DMS53 treated with DMSO at 0.1 percent for 48 hours (cell line): ENCODE measurements around the gene BTBD9.
A peak's percentile ranks its signal among the peaks of the same experiment; 100 is the strongest.

Experiments used
- DNase-seq: peaks from one replicate; lab custom pipeline; 2025; ENCODE audit not compliant: unreplicated experiment; lab: John Stamatoyannopoulos, UW

The BTBD9 gene

DNA sequence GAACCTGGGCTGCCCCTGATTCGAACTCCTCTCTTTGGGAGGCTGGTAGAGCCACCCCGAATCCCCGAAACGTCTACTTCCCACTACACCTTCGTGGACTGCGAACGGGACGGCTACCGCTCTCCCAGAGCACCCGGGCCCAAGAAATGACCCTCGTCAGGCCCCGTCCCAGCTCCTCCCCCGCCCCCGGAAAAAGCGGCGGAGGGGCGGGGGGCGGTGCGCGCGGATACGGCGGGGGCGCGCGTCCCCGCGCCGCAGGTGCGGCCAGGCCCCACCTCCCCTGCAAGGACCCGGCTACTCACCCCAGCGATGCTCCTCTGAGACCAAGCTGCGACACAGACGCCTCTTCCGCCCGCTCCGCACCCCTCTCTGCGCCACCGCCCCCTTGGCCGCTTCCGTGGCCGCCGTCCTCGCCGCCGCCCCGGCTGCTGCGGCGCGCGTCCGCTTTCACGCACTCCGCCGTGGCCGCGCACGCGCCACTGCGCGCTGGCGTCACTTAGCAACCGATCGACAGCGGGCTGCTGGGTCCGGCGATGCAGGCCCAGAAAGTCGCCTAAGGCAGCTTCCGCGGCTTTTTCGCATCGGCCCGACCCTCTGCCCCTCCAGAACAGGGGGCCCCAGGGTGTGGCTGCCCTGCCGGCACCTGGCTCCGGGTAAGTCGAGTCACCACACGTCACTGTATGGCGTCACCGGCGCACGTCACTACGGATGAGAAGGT is at the start of gene BTBD9:
Gene BTBD9 (minus strand): TSS at position 432 of the 718 bp plus-strand sequence.
- DNase-seq = peak; percentile 70

GRCh38 chr6:38688579-38689087 is 48.9 kb upstream of the BTBD9 start:
- no peak for DNase-seq

DNA sequence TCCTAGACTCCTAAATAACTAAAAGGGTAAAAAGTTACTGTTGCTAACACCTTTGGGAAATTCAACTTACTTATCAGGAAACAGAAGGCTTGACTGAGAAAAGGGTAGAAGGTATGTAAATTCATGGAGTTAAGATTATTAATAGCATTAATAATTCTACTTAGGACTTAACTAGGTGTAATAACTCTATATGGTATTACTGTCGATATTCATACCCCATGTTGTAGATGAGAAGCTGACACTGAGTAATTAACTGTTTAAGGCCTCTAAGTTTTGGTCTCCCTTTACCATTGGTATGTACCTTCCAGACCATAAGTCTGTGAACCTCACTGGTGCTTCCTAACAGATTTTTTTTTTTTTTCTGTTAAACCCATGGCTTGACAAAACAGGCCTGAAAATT is 47.8 kb upstream of the BTBD9 start:
- DNase-seq = no peak

DNA sequence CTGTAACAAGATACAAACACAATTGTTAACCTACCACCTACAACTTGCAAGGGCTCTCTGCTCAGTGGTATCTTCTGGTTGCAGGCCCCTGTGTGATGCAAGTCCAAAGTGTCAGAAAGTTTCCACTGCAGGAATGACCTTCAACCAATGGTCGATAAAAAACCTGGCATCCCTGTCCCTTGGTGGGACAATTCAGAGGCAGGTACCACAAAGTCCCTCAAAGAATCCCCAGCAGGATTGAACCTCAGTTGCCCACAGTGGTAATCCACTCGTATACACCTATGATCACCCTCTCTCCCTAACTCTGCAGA is 47.3 kb upstream of the BTBD9 start:
- DNase-seq = no peak

GRCh38 chr6:38686270-38687042 is 46.7 kb upstream of the BTBD9 start:
- no peak for DNase-seq

DNA sequence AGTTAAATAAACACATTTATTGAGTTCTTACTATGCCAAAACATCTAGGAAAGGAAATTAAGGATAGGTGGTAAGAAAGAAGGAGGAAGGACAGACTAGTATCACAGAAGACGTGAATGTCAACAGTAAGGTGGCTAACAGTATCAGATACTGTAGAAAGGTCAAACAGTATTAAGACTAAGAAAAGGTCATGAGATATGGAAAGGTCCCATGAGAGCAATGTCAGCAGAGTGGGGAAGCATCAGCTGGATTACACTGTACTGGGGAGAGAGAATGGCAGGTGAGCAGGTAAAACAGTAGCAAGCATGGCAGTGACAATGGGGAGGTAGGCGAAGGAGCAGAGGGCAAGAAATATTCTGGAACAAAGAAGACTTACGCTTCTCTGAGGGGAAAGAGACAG is 45.2 kb upstream of the BTBD9 start:
- DNase-seq = no peak

DNA sequence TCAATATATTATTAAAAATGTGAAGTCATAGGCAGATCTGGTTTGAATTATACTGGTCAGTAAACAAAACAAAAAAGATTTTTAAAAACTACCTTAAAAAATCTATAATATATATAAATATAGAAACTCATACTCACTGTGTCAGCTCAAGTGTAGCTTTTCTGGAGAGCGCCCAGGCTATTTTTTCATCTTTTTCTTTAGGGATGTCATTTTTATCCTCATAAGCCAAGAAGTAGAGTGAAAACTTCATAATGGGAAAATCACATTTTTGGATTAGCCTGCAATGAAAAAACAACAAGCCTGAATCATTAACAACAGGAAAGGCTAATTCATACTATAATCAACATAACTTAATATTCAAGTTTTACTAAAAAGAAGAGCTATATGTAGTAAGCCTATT is 44.5 kb upstream of the BTBD9 start:
- DNase-seq = no peak

DNA sequence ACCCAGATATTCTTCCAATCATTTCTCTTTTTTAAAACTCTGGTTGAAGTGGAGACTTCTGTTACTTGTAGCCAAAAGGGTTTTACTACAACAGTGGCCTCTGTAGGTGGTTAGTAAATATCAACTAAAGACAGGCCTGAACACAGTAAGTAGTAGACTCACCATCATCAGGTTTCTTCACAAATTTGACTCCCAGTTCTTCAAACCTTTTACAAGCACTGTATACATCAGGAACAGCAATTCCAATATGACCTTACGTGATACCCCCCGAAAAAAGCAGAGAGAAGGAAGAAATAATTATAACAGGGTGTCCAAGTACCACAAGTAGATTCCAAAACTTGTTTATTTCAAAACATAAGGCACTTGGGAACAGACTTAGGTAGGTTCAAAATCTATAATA is 42.1 kb upstream of the BTBD9 start:
- no peak for DNase-seq

GRCh38 chr6:38679668-38680067 is 39.9 kb upstream of the BTBD9 start:
- DNase-seq = no peak

DNA sequence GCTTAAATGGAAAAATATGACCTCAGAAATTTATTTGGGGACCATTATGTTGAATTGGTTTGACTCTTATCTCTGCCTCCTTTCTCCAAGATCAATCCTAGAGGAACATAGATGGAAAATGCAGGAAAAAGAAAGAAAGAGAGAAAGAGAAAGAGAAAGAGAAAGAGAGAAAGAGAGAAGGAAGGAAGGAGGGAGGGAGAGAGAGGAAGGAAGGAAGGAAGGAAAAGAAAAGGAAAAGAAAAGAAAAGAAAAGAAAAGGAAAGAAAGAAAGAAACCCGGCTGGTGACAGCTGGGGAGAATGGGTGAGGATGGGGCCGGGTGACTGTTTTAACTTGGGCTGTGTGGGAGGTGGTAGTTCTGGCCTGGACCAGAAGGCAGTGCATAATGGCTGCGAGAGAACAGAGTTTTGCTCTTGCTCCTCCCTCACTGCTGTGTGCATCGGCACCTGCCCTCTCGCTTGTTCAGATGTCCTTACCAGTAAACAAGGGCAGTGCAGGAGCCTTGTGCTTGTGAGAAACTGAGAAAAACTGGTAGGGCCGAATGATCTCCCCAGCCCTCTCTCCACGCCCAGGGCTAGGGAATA is 38.5 kb upstream of the BTBD9 start:
- no peak for DNase-seq

DNA sequence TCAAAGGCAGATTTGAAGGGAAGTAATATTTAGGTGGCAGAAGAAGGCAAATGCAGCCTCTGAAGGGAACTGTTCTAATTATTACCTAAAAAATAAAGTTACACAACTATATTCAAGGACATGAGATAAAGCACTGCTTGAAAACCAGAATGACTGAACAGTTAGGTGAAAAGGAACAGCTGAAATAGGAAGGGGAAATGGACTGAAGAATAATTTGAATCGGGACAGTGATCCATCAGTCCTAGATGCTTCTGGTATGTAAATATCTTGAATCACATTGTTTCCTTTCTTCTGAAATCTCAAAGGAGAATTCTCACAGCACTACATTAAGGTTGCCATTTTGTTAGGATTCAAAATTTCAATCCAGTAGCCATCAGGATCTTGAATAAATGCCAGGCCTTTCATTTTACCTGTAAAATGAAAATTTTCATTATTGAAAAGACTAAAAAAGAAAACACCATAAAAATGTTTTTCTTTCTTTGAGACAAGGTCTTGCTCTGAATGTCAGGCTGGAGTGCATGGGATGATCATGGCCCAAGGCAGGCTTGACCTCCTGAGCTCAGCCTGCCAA is 37.3 kb upstream of the BTBD9 start:
- no peak for DNase-seq

DNA sequence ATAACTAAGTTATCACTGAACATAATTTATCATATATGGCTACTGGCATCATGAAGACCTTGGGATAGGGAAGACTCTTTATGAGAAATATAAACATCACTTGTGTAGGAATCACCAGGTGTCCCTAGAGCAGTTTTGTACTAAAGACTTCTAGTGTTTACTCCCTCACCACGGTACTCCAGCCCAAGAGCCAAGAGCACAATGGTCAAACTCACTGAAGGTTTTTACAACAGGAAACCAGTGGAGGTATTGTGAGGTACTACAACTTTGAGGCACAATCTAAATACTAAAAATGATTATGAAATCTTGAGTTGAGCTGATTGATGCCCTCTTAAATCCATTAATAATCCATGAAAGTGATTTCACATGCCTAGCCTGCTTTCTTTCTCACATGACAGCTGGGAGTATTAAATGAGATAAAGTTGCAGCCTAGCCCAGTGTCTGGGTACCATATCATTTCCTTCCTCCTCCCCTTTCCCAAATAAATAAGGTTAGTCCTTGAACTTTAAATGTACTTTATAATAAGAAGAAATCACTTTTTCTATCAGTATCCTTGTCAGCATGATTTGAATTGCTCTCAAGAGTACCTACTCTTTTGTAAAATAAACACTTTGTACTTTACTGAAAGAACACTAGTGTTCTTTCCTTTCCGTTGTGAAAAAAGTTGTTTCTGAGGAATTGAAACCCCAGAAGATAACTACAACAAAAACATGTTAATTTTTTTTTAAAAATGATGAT is 36.7 kb upstream of the BTBD9 start:
- no peak for DNase-seq

DNA sequence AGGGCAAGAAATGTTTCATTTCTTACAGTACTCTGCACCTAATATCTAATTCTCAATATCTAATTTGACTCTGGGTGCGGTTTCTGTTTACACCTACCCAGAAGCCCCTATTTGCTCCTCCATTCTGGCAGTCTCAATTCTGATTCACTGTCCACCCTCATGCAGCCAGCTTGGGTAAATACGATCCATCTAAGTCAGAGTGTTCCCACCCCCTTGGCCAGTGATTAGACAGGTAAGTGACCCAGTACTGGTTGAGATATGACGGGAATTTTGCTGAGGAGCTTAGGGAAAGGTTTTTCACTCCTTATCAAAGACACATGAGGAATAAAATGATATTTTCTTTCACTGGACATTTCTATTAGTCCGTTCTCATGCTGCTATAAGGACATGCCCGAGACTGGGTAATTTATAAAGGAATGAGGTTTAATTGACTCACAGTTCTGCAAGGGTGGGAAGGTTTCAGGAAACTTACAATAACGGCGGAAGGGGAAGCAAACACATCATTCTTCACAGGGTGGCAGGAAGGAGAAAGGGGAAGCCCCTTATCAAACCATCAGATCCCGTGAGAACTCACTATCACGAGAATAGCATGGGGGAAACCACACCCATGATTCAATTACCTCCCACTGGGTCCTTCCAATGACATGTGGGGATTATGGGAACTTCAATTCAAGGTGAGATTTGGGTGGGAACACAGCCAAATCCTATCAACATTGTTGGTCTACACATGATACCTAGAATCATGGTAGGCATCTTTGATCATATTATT is 33.9 kb upstream of the BTBD9 start:
- no peak for DNase-seq

DNA sequence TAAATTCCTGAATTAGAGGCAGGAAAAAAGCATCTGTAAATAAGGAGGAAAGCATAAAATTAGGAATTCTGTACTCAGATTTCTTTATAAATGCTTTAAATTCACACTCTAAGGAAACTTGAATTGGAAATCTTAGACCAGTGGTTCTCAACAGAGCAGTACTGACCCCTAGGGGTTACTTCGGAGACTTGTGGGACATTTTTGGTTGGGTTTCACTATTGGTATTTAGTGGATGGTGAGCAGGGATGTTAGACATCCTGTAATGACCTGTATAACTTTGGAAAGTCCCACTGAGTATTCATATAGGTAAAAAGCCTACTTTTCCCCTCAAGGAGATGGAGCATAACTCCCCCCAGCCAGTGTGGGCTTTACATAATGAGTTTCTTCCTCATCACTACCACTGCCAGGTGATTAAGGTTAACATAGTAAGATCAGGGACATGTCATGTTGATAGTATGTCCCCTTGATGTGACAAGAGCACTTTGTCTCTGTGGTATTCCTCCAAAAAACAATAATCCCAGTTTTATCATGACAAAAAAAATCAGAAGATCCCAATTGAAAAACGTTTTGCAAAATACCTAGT is 32.2 kb upstream of the BTBD9 start:
- peak; percentile 64 for DNase-seq

DNA sequence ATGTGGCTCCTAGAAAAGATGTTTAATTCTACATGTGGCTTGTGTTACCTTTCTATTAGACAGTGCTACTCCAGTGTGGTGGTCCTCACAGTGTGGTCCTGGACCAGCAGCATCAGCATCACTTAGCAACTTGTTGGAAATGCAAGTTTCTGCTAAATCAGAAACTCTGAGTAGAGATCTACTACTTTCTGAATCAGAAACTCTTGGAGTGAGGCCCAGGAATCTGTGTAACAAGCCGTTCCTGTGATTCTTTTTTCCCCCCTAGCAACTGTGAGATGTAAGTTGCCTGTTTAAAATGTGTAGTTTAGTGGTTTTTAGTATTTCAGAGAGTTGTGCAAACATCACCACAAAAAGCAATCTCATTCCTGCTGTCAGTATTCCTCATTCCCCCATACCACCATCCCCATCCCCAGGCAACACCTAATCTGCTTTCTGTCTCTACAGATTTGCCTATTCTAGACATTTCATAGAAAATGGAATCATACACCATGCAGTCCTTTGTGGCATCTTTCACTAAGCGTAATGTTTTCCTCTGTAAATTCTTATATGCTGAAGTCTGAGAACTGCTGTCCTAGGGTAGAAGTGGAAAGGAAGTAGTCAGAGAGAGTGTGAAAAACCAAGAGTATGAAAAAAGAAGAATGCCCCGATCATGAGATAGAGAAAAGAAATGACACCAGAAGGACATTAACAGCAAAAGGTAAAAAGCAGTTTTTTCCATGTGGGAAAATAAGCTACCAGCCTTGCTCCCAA is 18.9 kb upstream of the BTBD9 start:
- no peak for DNase-seq

DNA sequence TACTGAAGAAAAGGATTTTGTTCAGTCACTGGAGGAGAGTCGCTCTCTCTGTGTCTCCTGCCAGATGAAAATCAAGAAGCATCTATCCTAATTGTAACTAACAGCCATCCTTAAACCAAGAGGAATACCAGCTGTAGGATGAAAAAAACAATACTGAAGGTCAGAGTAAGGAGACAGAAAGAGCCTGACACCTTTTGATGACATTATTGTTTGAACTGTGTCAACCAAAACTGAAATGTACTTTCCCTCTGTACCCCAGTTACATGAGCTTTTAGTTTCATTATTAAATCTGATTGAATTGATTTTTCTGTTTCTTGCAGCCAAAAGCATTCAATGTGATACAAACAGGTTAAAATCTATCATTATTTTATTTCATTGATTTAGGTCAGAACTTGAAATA is 17.2 kb upstream of the BTBD9 start:
- no peak for DNase-seq

- no peak for DNase-seq
Observed at GRCh38 chr6:38654263-38654662, 14.5 kb upstream of the BTBD9 start.

DNA sequence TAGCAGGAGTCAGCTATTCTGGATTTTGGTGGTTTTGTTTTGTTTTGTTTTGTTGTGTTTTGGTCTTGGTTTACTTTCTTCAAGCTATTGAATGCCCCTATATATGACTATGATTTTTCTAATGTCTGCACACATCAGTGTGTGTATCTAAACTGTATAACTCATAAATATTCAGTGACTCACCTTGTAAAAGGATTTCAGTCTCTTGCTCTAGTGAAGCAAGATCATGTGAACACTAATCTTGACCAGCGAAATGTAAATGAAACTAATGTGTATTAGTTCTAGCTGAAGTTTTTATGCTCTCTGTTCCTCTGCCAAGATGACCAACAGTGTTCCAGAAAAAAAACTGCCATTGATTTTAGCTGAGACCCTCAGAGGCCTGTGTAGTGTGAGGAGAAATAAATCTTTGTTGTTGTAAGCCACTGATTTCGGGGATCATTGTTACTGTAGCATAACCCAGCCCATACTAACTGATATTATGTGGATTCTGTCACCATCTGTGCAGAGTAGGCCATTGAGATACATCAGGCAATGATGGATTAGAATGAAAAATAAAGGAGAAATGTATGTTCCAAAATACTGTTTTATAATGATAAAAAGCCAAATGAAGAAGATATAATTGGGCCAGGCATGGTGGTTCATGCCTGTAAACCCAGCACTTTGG is 11.5 kb upstream of the BTBD9 start:
- no peak for DNase-seq

DNA sequence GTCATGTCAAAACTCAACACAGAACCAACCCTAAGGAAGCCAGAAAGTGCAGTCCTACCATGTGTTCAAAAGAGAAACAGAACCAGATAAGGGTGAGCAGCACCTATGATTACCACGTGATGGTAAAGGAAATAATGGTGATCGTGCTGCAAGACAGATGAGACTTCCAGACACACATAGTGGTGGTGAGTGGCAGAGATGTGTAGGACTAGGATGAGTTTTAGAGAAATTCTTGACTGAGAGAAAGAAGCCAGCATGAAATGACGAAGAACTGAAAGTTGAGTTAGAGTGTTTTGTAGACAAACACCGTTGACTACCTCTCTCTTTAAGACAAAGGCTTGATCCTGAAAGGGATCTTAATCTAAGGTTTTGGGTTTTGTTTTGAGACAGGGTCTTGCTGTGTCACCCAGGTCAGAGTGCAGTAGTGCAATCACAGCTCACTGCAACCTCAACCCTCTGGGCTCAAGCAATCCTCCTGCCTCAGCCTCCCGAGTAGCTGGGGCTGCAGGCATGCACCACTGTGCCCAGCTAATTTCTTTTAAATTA is 10.6 kb upstream of the BTBD9 start:
- no peak for DNase-seq
